GM12891 (cell line): Measurements from ENCODE around the gene SCFD2.

Experiments
- DNase-seq: peaks from one replicate; pipeline ENCODE4 v3.0.0; 2011; ENCODE audit warnings: low spot score; ENCODE audit not compliant: insufficient read length
- FAIRE-seq: peaks from 2 replicates; lab custom pipeline; 2011; peaks lifted over from hg19 to GRCh38; lab: Jason Lieb, UNC
- PAX5 ChIP-seq: IDR thresholded peaks from 2 replicates; pipeline ENCODE4 v1.6.1; 2011; ENCODE audit warnings: low read length, moderate library complexity, mild to moderate bottlenecking; ENCODE audit not compliant: insufficient read depth, severe bottlenecking
- POLR2A ChIP-seq: IDR thresholded peaks from 2 replicates; pipeline ENCODE4 v1.6.1; 2011; ENCODE audit warnings: low read depth, low read length, control low read depth
- POLR2AphosphoS5 ChIP-seq: IDR thresholded peaks from 2 replicates; pipeline ENCODE4 v1.6.1; 2011; ENCODE audit warnings: low read depth, low read length, control low read depth
- POU2F2 ChIP-seq: IDR thresholded peaks from 2 replicates; pipeline ENCODE4 v1.6.1; 2011; ENCODE audit warnings: low read depth, mild to moderate bottlenecking, control low read depth, low read length, moderate library complexity
- SPI1 ChIP-seq: IDR thresholded peaks from 2 replicates; pipeline ENCODE4 v1.6.1; 2011; ENCODE audit warnings: low read depth, low read length, control low read depth
- TAF1 ChIP-seq: IDR thresholded peaks from 2 replicates; pipeline ENCODE4 v1.6.1; 2011; ENCODE audit warnings: low read depth, low read length, control low read depth

The SCFD2 gene

DNA sequence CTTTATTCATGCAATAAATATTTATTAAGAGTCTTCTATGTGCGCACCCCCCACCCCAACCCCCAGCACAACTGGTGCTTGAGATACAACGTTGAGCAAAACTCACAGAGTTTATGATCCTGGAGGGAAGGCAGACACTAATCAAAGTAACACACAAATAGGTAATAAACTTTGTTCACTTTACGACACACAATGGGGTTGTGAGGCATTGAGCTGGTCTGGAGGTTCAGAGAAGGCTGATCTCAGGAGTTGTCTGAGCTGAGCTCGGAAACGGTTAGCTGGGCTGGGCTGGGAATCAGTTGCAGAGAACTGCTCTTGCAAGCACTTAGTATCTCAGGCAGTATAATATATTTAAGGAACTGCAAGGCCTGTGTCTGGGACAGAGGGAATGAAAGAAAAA is 238.5 kb downstream of the SCFD2 start:
- DNase-seq (no peak), FAIRE-seq (no peak)
- no peak for TF ChIP-seq SPI1
- TF ChIP-seq PAX5: no peak
- no peak for TF ChIP-seq TAF1
- TF ChIP-seq POU2F2: no peak
- TF ChIP-seq POLR2AphosphoS5: no peak
- no peak for TF ChIP-seq POLR2A

DNA sequence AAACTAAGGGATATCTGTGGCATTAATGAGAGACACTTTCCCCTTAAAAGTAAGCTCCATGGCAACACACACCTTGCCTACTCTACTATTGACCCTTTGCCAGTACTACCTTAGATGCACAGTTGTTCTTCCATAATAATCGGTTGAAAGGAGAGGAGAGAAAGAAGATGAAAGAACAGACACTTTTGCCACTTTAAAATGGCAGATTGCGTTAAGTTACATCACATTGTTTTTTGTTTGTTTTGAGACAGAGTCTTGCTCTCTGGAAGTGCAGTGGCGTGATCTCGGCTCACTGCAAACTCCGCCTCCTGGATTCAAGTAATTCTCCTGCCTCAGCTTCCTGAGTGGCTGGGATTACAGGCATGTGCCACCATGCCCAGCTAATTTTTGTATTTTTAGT is 239.8 kb downstream of the SCFD2 start:
- no peak for FAIRE-seq
- no peak for DNase-seq
- no peak for TF ChIP-seq POU2F2
- no peak for TF ChIP-seq POLR2A
- TF ChIP-seq TAF1: no peak
- no peak for TF ChIP-seq PAX5
- TF ChIP-seq POLR2AphosphoS5: no peak
- no peak for TF ChIP-seq SPI1

- FAIRE-seq (no peak), DNase-seq (no peak)
- TF ChIP-seq POLR2AphosphoS5 (no peak), TAF1 (no peak), SPI1 (no peak), POLR2A (no peak)
Observed at GRCh38 chr4:53123819-53124218, 242.0 kb downstream of the SCFD2 start.

DNA sequence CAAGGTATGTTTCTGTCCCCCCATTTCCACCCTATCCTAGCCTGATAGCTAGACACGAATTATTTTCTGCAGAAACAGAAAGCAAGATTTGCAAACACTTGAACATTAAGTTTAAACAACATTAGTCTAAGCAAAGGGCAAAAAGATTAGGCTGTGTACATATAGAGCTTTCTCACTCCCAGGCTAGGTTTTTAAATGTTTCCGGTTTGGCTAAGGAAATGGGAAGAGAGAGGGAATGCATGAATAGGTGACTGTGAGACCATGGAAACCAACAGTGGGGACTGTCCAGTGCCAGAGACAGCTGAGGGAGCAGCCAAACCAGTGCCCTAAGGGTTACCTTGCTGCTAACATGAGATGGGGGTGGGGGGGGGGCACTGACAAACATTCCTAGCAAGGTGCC is 242.7 kb downstream of the SCFD2 start:
- FAIRE-seq (no peak), DNase-seq (no peak)
- no peak for TF ChIP-seq PAX5
- TF ChIP-seq TAF1: no peak

DNA sequence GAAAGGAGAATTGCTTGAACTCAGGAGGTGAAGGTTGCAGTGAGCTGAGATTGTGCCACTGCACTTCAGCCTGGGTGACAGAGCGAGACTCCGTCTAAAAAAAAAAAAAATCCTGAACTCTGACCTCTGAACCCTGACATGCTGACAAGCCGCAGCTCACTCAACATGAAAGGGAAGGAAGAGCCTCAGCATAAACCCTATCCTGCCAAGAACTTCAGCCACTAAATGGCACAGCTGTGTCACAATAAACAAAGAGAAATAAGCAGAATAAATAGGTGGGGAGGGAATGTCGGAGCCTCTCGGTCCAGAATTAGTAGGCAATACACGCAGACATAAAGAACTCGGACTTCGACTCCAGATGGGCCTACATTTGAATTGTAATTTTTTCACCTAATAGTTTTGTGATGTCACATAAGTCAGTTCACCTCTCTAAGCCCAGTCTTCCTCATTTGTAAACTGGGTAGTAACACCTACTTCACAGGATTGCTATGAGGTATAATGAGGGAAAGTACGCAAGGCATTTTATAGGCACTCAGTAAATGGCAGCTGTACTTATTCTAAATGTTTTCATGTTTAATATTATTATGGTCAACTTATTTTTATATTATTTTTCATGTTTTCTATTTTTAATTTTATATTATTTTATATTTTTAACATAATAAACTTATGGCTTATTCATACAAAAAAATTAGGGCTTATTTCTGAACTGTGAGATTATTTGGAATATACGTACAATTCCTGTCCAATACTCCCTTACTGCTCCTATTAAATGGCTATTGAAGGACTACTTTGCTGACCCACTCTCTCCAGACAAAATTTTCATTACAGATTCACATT is 243.4 kb downstream of the SCFD2 start:
- TF ChIP-seq POLR2A: no peak
- TF ChIP-seq POLR2AphosphoS5: no peak
- no peak for TF ChIP-seq POU2F2
- TF ChIP-seq PAX5: no peak
- TF ChIP-seq SPI1: no peak
- TF ChIP-seq TAF1: no peak
- no peak for DNase-seq
- no peak for FAIRE-seq

- FAIRE-seq: no peak
- TF ChIP-seq POU2F2 (no peak), PAX5 (no peak)
Observed at GRCh38 chr4:53121264-53121865, 244.5 kb downstream of the SCFD2 start.

DNA sequence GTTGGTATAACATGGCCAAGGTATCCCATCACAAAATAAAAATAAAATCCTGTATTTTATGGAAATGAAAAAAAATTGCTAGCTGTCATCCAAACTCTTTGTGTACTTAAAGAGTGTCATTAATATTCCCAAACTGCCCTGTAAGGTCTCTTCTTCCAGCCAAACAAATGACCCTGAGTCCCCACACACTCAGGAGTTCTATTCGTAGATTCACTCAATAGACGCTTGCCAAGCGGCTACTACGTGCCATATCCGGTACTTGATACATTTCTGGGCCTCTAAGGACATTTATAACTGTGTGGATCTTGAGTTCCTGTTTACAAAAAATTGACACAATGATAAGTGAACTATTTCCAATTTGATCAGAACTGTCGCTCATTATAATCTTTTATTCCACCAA is 245.1 kb downstream of the SCFD2 start:
- no peak for DNase-seq
- no peak for TF ChIP-seq POLR2AphosphoS5
- no peak for TF ChIP-seq SPI1
- no peak for TF ChIP-seq TAF1
- no peak for FAIRE-seq

More at GRCh38 chr4:53121264-53121865, 244.5 kb downstream of the SCFD2 start:
- no peak for DNase-seq

DNA sequence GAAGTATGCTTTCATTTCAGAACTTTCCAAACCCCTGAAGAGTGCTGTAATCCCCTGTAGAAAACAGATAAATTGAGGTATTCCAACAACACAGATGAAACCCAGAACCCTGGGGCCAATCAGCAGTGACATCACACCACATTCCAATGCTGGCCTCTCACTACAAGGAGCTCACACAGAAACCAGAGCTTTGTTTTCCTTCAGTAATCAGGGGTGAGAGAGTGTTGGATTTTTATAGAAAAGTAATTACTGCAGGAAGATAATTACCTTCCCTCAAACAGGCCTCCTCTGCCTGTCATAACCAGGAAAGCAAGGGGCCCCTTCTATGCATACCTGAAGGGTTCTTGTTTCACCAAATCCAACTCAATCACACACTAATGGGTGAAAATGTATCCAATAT is 246.2 kb downstream of the SCFD2 start:
- no peak for FAIRE-seq
- no peak for DNase-seq
- TF ChIP-seq SPI1 (no peak), TAF1 (no peak), POLR2A (no peak), POU2F2 (no peak), POLR2AphosphoS5 (no peak)

DNA sequence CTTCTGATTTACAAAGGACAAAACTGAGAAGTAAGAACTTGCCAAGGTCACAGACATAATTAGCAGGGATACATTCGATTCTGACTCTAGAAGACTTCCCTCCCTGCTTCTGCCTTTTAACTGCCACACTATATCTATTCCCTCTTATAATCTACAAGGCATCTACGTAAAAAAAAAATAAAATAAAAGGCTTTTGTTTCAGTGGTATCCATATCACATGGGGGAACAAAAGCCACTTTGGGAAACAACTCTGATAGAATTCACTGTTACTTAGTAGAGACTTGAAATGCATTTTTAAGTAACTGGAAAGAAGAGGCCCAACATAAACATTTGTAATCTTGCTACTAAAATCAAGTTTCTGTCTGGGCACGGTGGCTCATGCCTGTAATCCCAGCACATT is 247.2 kb downstream of the SCFD2 start:
- DNase-seq: no peak
- FAIRE-seq: no peak
- TF ChIP-seq TAF1 (no peak), PAX5 (no peak)

DNA sequence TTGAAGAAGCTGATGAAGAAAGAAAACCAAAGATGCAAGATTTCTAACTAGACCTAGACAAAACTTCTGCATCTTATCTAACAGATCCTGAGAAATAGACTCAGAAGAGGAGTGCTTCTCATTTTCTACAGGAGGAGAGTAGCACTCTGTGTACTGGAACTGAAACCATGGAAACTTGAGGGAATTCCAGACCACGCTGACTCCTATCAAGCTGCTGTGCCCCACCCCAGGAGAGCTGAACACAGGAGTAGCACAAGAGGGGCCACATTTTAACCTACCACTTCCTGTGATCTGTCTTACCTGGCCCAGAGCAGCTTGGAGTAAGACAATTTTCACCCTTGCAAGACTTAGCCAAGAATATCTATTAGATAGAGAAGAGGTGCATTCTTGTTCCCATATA is 248.9 kb downstream of the SCFD2 start:
- DNase-seq (no peak), FAIRE-seq (no peak)
- TF ChIP-seq POLR2AphosphoS5 (no peak), POLR2A (no peak), POU2F2 (no peak), SPI1 (no peak), PAX5 (no peak), TAF1 (no peak)

- DNase-seq (no peak), FAIRE-seq (peak; percentile 35)
- TF ChIP-seq POU2F2: no peak
- no peak for TF ChIP-seq PAX5
- no peak for TF ChIP-seq POLR2AphosphoS5
- no peak for TF ChIP-seq POLR2A
- no peak for TF ChIP-seq TAF1
- TF ChIP-seq SPI1: no peak
Observed at GRCh38 chr4:53113431-53114225, 252.2 kb downstream of the SCFD2 start.
